Myocyte (in vitro differentiated cells): ENCODE results near the gene ITGA11. TPM values are rescaled to one million over a fixed set of nuclear protein-coding genes. Genes with fewer than 3 reads are reported as not detected.
A peak's percentile ranks its signal among the peaks of the same experiment; 100 is the strongest.

ENCODE experiments used
- DNase-seq: peaks from one replicate; pipeline ENCODE4 v3.0.0-alpha.2; 2012; ENCODE audit warnings: low read depth
- total RNA-seq: library from RNA; depleted of rRNA; stranded (reverse); fragments of >200 nt; gene quantifications from 2 replicates; pipeline ENCODE4 v1.2.3, GENCODE V29; 2014

Gene ITGA11
- total RNA-seq, 1 donor from 2014 or later: 29.2 TPM

DNA sequence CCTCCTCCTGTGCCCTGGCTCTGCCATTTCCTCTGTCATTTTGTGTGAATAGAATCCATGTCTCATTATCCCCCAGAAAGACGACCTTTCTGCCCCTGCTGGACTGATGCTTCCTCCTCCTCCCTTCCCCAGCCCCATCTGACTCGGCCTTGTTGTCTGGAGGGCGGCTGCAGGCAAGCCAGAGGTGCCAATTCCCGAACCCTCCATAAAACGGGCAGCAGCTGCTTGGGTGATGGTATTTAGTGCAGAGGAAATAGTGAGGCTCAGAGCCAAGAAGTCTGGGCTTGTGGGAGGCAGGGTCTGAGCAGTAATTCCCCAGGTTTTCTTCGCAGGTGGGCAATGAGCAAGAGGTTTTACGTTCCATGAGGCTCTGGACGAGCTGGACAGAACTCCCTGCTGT lies 71.2 kb downstream of the ITGA11 start:
- DNase-seq: peak; percentile 52

DNA sequence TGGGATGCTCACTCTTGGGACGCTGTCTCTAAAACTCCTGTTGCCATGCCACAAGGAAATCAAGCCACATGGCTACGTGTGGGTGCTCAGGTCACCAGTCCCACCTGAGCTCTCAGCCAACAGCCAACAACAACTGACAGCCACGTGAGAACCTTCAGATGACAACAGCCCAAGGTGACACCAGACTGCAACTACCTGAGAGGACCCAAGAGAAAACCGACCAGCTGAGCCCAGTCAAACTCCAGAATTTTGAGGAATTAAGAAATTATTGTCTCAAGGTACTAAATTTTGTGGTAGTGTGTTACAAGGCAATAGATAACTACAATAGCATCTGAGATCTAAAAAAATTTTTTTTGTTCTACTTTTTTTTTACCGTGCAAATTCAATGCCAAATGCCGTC lies 75.2 kb downstream of the ITGA11 start:
- no peak for DNase-seq

DNA sequence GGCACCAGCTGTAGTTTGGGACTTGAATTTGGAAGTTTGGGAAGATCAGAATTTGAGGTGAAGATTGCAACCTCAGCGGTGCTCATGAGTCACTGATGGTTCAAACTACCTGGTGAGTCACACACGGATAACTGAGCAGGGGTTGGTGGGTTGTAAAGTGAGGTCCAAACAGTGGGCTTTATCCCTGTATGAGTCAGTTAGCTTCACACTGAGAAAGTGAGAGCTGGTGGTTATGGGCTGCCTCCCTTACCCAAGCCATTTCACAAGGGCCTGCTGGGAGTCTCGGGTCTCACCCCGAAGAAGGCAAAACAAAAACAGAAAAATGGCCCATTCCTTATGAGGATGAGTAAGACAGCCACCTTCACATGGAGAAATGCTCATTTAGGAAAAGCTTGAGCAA lies 77.0 kb downstream of the ITGA11 start:
- DNase-seq: no peak

DNA sequence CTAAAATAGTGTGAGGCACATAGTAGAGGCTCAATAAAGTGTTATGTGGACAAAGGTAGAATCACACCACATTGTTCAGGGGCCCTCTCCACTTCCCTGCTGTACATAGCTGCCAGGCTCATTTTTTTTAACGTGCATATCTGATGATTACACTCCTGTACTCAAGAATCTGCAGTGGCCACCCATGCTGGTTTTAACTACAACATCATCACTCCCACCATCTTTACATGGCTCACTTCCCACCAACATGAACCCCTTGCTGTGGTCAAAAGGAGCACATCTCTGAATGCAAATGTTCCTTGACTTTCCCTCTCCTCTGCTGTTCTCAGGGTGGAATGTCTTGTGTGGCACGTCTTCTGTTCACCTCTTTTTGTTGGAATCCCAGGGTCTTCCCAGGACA lies 77.7 kb downstream of the ITGA11 start:
- DNase-seq: no peak

DNA sequence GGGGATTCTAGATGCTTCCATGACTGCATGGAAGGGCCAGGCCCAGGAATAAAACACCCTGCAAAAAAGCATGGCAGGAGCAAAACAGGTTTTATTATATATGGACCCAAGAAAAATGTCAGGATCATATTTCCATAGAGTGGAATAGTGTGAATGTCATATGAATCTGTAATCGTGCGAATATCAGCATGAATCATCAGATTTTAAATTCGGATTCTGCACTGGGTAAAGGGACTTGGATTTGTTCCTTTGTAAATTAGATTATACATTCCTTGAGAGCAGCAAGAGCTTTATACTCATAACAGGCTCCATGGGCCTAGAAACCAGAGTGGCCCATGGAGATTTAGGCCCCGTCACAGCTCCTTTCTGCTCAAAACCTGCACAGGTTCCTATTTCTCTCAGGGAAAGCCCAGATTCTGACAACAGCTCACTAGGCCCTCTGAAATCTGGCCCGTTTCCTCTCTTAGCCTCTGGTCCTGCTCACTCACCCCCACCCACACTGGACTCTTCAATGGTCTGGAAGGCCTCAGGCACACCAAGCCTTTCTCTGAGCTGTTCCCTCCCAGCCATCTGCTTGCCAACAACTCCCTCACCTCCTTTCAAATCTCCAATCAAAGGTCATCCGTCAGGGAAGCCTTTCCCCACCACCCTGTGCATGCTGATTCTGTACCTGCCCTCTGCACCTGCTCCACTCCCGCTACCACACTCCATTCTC lies 78.4 kb downstream of the ITGA11 start:
- no peak for DNase-seq

DNA sequence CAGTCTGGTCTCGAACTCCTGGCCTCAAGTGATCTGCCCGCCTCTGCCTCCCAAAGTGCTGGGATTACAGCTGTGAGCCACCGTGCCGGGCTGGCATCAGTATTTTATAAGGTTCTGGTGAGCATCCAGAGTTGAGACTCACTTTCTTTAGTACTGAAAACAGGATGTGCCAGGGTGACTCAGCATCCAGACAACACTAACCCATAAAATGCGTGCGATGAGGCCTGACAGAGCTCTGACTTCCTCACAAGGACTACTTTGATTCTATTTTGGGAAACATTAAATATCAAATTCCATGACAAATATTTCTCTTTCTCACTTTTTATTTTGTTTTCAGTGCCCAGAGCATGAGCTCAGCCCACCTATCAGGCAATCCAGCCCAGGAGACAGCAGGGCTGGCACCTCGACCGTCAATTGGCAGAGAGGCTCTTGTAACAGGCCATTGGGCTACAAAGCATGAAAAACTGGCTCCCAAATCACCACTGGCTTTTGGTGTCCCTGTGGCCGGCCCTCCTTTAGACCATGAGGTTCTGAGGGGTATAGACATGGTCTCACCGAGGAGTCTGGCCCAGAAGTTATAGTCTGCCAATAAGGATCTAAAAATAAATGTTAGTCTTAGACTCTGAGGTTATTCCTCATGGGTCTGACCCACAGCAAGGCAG lies 79.4 kb downstream of the ITGA11 start:
- peak; percentile 95 for DNase-seq

DNA sequence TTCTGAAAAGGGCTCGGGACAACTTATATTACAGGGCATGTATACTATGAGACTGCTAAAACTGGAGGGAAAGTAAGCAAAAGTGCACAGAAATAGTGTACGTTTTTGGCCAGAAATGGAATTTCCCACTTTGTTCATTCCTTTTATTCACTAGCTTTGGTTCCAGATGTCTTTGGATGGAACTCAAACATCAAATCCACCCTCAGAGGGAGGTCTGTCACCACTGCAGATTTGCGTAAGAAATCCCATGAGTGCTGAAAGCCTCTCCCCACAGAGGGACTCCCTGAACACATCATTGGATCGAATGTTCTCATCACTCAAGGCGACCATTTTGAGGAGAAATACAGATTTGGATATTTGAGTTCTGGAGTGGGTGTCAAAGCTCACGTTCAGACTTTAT lies 82.8 kb downstream of the ITGA11 start:
- no peak for DNase-seq

DNA sequence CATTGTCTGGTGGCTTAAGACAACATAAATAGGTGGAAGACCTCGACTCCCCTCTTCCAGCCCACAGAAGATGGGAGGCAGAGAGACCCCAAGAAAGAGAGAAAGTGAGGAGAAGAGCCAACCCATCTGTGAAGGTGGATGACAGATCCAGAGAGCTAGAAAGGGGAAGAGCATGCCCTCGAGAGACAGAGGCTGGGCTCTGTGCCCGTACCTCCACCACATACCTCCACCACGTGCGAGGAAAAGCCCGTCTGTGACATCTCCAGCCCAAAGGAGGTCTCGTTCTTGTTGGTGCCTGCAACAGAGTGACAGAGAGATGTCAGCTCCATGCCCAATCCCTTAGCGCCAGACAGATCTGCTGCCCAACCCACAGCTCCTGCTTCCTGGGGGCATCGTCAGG lies 83.4 kb downstream of the ITGA11 start:
- no peak for DNase-seq

DNA sequence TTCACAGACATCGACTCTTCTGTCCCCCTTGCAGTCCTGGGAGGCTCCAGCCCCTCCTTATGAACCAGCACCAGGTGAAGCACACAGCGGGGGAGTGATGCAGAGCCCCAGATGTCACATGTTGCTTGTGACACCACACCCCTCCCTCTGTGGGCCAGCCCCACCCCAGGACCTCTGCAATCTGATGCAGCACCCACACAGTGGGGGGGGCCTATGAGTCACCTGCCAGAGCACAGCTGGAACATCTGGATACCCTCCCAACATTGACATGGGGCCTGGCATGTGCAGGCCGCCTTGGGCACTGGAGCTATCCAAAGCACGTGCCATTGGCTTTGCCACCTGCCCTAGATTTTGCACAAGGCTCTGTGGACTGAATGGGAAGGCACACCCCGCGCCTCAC lies 83.9 kb downstream of the ITGA11 start:
- peak; percentile 49 for DNase-seq

DNA sequence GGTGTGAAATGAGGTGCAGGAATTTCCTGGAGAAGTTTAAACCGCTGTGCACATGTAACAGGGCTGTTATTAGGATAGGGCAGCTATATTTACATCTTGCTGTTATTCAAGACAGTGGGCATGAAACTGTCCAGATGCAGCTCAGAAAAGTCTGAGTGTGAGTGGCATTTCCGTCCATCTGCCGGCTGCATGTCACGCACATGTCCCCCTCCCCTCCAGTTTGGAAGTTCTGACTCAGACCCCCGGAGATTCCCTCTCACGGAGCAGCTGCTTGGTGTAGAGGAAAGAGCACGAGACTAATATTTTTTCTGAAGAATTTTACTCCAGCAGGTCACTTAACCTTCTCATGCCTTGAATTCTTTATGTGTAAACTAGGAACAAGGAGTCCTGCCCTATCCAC lies 84.6 kb downstream of the ITGA11 start:
- peak; percentile 91 for DNase-seq

DNA sequence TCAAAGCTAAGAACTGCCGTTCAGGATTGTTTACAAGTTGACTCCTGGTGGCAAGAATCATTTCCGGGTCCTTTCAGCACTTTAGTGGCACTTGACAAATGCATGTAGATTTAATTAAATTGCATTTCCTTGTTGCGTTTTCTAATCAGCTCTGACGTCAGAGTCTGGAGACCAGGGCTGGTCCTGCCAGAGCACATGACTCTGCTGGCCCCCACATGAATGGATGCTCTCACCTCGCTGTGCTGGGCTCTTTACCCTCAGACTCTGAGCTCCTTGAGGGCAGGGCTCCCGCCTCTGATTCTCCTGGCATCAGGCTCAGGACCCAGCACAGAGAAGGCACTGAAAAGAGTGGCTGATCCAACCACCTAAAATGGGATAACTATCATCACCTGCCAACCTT lies 85.0 kb downstream of the ITGA11 start:
- no peak for DNase-seq

DNA sequence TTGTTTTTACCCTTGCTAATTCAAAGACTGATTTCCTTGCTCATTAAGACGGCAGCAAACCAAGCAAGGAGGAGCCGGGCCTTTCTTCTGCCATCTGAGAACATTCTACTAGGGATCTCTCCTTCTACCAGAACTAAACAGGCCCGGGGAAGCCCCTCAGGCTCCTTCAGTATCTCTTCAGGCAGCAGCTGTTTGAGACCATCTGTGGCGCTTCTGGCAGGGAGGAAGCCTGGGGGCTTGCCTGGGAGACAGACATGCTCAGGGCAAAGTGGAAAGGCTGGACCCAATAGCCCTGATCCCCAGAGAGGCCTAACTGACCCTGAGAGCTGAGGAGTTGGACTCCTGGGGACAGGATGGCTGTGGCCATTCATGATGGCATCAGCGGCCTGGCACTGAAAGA lies 86.5 kb downstream of the ITGA11 start:
- no peak for DNase-seq

DNA sequence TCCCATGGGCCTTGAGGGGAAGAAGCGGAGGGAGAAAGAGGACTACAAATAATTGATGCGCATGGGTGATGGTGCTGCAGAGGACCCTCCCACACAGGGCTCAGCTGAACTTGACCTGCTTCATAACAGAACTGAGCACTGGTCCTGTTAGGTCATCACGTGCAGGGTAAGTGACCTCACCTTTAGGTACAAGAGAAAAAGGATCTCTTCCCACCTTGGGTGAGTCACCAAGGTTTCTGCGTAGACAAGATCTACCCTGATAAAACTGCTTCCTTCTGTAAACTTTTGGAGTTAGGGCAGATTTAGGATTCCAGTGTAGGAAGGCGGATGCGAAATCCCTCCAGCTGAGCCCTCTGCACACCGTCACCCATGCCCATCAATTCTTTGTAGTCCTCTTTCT lies 87.4 kb downstream of the ITGA11 start:
- no peak for DNase-seq

DNA sequence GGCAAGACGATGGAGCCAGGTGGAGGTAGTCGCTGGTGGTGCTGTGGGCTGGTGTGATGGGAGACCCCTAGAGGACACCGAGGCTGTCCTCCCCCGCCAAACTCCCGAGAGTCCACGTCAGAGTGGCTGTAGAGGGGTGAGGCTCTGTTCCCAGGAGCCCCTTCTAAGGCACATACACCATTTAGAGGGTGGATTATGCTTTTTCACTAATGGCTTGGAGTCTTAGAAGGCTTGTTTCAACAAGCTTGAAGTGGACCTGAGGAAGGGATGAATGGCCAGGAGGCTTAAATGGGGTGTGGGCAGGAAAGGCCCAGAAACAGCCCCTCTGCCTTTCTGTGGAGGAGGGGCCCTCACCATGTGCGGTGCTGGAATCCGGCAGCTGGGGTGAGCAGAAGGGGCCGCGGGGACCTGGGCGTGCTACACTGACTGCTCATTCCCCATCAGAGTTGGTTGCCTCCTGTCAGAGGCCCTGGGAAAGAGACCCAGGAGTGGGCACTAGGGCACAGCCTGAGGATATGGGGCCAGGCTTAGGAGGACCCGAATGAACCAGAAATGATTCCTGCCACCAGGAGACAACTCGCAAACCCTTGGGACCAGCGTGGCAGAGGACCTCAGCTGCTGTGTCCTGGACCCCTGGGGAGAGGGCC lies 88.3 kb downstream of the ITGA11 start:
- DNase-seq: no peak

DNA sequence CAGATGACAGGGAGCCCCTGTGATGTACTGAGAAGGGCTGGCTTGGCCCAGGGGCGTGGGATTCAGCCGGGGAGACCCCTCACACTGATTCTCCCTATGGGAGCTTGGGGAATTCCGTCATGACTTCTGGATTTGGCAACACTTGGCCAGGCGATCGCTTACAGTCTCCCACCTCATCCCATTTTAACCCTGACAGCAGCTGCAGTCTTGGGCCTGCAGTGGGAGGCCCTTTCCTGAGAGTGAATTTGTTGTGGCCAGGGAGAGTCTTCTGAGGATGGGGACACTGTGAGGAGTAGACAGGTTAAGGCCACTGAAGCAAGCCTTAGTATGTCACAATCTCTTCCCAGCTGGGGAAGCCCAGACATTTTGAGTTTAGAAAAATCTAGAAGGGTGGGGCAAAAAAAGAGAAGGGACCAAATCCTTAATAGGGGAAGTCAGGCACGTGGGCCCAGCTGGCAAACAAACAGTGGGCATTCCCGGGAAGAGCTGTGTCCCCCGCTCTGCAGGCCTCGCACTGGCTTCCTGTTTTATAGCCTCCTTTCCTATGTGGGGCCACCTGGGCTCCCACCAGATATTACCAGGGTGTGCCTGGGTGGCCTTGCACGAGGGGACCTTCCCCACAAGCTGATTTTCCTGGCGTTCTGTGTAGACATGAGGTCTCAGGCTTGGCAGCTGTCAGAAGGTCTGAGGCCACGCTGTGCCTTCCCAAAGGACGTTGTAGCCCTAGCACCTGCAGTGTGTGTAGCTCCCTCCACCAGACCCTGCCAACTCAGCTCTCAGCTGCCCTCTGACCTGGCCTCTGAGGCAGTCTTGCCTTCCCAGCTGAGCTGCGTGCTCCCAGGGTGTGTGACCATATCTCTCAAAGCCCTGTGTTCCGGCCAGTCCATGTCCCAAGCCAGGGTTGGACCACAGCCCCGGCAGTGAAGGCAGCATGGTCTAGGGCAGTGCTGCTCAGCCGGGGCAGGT lies 89.9 kb downstream of the ITGA11 start:
- DNase-seq: peak; percentile 85

DNA sequence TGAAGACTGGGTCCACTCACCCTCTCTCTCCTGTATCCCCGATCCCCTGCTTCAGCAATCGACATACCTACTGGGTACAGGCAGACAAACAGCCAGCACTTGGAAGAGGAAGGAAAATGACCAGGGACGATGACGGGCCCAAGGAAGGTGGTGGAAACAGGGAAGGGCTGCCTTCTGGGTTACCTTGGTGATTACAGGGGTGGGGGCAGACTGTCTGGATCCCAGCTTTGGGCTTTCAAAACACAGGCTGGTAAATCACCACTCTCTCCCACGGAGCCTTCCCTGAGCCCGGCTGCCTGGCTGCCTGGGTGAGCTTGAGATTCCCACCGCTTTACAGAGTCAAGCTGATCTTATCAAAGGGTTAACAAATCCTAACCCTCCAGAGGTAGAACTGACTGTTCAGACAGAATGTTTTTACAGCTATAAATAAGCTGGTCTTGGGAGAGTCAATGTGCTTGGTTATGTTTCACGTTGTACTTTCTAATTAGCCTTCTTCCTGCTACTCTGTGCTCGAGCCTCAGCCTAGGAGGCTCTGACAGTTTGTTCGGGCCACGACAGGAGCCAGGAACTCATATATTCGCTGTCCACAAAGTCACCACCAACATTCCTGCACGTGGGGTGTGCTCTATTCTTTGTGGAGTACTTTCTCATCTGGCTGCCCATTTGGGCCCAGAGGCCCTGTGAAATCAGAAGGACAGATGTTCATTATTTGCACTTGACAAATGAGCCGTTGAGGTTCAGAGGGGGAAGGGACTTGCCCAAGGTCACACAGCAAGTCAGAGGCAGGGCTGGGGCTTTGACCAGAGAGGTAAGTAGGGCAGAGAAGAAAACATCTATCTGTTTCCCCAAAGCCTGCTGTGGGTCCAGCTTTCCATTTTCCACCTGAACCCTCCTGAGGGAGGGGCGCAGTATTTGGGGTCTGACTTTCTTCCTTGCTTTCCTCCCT lies 91.0 kb downstream of the ITGA11 start:
- peak; percentile 73 for DNase-seq

DNA sequence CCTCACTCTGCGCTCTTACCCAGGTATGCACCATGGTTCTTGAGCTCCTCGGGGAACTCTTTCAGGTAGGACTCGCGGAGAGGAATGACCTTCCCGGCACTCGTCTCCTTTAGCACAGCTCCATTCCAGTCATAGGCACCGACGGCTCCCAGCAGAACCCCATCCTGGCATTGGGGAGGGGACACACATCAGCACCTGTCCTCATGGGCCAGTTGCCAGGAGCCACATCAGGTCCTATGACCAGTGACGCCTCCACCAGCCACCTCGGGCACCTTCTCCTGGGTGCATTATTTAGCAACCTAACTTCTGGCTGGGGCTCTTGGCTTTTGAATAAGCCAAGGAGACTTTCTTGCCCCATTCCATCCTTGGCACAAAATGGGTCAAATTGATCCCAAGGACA lies 92.5 kb downstream of the ITGA11 start:
- no peak for DNase-seq

DNA sequence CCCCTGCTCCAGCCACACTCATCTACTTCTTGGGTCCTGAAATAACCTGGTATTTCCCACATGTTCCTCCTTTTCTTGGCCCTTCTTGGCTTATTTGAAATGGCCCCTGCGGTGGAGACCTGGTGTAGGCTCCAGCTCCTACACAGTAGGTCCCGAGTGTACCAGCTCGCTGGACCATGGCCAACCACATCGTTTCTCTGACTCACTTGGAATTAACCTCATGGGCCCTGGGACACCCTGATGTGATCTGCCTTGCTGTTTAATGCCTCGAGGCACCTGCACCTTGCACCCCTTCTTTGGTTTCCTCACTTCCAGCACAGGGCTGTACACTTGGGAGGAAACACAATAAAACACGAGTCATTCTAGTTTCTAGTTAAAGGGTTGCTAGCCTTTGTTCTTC lies 94.1 kb downstream of the ITGA11 start:
- peak; percentile 42 for DNase-seq

DNA sequence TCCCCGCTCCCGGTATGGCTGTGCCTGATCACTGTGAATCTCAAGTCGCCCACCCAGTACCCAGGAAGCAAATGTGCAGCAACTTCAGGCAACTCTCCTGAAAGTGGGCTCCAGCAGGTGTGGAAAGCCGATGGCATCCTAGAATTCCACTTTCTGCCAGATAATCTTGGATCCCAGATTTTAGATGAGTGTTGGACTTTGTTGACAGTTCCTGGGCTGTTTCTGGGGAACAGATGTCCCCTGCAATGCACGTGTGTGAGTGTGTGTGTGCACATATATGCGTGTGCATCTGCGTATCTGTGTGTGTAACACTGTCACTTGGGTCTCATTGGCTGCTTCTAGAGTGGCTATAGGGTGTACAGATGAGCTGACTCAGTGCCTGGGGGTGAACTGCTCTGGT lies 95.4 kb downstream of the ITGA11 start:
- DNase-seq: no peak

DNA sequence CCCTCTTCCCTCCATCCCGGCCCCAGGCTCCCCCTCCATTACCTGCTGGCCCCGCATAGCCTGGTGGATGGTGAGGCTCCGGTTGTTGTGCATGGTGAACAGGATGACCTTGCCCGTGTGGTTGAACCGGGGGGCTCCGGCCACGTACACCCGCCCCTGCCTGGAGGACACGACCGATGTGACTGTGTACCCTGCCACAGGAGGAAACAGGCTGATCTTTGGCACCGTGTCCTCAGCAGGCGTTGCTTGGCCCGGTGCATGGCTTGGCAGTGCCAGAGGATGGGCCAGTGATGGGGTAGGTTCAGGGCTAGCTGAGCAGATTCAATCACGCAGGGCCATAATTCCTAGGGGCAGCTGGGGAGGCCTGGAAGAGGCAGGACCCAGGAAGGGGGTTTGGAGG lies 96.3 kb downstream of the ITGA11 start:
- no peak for DNase-seq
